Measurements from ENCODE around the gene FAM168B. TPM values are rescaled to one million over a fixed set of nuclear protein-coding genes. Genes with fewer than 3 reads are reported as not detected.
A peak's percentile ranks its signal among the peaks of the same experiment; 100 is the strongest.

The FAM168B gene
- total RNA-seq, 4 donors from 2014 or later = 54.5 to 95.8 (median 81.5) TPM

- TF ChIP-seq POLR2A (IDR thresholded peaks at IDR 0.05) = no peak
- Histone ChIP-seq H3K4me3 (no peak overlapping the region), H3K9me3 (no peaks in the 10 kb centered on the region), H3K27me3 (no peaks in the 10 kb centered on the region), H3K27ac (no peak overlapping the region), H3K4me1 (peaks cover 0 to 11% (median 0%) of the 10 kb centered on the region in 4 donors), H3K36me3 (no peaks in the 10 kb centered on the region)
- no peak for DNase-seq
These were observed 19.3 kb upstream of the FAM168B start for GRCh38 chr2:131112529-131112928.

GRCh38 chr2:131105950-131106801 is 12.9 kb upstream of the FAM168B start:
- Histone ChIP-seq H3K9me3 (no peaks in the 10 kb centered on the region), H3K36me3 (no peaks in the 10 kb centered on the region), H3K4me3 (peak overlapping the region; percentile 71 to 95 (median 84)), H3K27ac (peak overlapping the region; percentile 87 to 95 (median 92)), H3K4me1 (peaks cover 0 to 23% (median 10%) of the 10 kb centered on the region in 4 donors), H3K27me3 (no peaks in the 10 kb centered on the region)
- TF ChIP-seq, protein P1, sequence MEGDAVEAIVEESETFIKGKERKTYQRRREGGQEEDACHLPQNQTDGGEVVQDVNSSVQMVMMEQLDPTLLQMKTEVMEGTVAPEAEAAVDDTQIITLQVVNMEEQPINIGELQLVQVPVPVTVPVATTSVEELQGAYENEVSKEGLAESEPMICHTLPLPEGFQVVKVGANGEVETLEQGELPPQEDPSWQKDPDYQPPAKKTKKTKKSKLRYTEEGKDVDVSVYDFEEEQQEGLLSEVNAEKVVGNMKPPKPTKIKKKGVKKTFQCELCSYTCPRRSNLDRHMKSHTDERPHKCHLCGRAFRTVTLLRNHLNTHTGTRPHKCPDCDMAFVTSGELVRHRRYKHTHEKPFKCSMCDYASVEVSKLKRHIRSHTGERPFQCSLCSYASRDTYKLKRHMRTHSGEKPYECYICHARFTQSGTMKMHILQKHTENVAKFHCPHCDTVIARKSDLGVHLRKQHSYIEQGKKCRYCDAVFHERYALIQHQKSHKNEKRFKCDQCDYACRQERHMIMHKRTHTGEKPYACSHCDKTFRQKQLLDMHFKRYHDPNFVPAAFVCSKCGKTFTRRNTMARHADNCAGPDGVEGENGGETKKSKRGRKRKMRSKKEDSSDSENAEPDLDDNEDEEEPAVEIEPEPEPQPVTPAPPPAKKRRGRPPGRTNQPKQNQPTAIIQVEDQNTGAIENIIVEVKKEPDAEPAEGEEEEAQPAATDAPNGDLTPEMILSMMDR (IDR thresholded peaks at IDR 0.05) = no peak
- TF ChIP-seq POLR2A (IDR thresholded peaks at IDR 0.05) = peak; percentile 41 to 45
- peak; percentile 46 to 64 (median 57) for DNase-seq

- TF ChIP-seq, protein P1 (IDR thresholded peaks at IDR 0.05) = peak in 4 of 6 experiments; percentile 2 to 10 (median 6)
- TF ChIP-seq POLR2A (IDR thresholded peaks at IDR 0.05) = peak; percentile 74 to 91
- peak within 1 kb of the TSS; percentile 87 to 95 (median 92) for H3K27ac ChIP-seq
- peak within 1 kb of the TSS; percentile 71 to 95 (median 84) for H3K4me3 ChIP-seq
- no peaks in the 10 kb centered on the region for H3K36me3 ChIP-seq
- H3K9me3 ChIP-seq = no peaks in the 10 kb centered on the region
- no peaks in the 10 kb centered on the region for H3K27me3 ChIP-seq
- peak; percentile 87 to 97 (median 95) for DNase-seq
- H3K4me1 ChIP-seq = peaks cover 0 to 23% (median 10%) of the 10 kb centered on the region in 4 donors
These were observed 12.1 kb upstream of the FAM168B start, which contains the start of gene PLEKHB2 for GRCh38 chr2:131105156-131105949. PLEKHB2 (plus strand) TSS chr2:131105336; CDS start chr2:131120942, 15,606 bp downstream.

DNA sequence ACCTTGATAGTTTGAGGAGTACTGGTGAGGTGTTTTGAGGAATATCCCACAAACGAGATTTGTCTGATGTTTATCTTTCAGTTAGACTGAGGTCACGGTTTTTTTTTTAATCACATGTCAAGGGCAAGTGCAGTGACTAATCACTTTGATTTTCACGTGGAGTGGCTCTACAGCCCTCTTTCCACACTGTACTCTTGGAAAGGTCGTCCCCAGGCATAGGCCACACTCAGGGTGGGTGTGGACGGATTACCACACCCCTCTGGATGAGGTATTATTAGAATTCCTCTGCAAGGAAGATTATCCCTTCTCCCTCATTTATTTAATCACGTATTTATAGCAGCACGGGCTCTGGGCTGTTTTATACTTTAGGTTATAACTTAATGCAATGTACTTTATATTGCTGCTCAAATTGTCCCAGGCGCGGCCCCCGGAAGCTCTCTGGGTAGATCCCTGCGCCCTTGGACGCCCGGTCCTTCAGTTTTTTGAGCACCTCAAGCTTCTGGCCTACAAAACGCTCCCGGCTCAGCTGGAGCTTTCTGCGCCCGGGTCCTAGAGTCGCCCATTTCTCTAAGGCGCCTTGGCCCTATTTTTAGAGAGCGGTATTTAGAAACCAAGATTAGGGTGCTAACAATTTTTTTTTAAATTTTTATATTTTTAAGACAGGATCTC is 11.4 kb upstream of the FAM168B start:
- DNase-seq = peak in 2 of 3 donors; percentile 25 to 85
- H3K9me3 ChIP-seq = no peaks in the 10 kb centered on the region
- H3K36me3 ChIP-seq = no peaks in the 10 kb centered on the region
- TF ChIP-seq, protein P1 (IDR thresholded peaks at IDR 0.05) = no peak
- TF ChIP-seq POLR2A (IDR thresholded peaks at IDR 0.05) = peak in 1 of 2 donors; percentile 8
- H3K4me1 ChIP-seq = peaks cover 0 to 23% (median 10%) of the 10 kb centered on the region in 4 donors
- peak overlapping the region; percentile 71 to 95 (median 84) for H3K4me3 ChIP-seq
- H3K27ac ChIP-seq = peak overlapping the region; percentile 87 to 95 (median 92)
- H3K27me3 ChIP-seq = no peaks in the 10 kb centered on the region

DNA sequence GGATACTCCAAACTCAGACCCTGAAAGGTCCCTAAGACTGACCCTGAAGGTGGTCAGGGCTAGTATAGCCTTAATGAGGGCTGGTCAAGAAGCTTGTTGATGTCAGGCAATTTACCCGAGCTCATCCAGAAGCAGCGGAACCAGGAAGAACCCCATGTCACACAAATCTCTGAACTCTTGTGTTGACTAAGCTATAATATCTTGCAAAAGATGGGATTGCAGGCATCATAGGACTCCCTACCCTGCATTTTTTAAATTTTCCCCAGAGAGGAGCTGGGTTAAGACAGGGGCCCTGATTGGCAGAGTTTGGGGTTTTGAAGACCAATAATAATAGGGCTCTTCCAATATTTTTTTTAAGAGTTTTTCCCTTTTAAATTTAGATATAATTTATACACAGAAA is 9.9 kb upstream of the FAM168B start:
- Histone ChIP-seq H3K4me3 (no peak overlapping the region), H3K4me1 (peaks cover 0 to 23% (median 10%) of the 10 kb centered on the region in 4 donors), H3K27ac (no peak overlapping the region), H3K36me3 (no peaks in the 10 kb centered on the region), H3K27me3 (no peaks in the 10 kb centered on the region), H3K9me3 (no peaks in the 10 kb centered on the region)
- DNase-seq = no peak
- TF ChIP-seq, protein P1 (IDR thresholded peaks at IDR 0.05) = no peak
- no peak for TF ChIP-seq POLR2A (IDR thresholded peaks at IDR 0.05)
